GM18870 (cell line): ENCODE measurements around the gene U2SURP.
A peak's percentile ranks its signal among the peaks of the same experiment; 100 is the strongest.
"Not testable (repeated sequence)": the region's sequence is repeated elsewhere in the genome, so short reads cannot be mapped to it uniquely, and the experiment has no call there.

Experiments
- ATAC-seq: cut with Tn5 transposase; IDR thresholded peaks from one replicate; pipeline ENCODE4 v1.9.1; 2021; ENCODE audit warnings: moderate library complexity; ENCODE audit not compliant: unreplicated experiment

The U2SURP gene

DNA sequence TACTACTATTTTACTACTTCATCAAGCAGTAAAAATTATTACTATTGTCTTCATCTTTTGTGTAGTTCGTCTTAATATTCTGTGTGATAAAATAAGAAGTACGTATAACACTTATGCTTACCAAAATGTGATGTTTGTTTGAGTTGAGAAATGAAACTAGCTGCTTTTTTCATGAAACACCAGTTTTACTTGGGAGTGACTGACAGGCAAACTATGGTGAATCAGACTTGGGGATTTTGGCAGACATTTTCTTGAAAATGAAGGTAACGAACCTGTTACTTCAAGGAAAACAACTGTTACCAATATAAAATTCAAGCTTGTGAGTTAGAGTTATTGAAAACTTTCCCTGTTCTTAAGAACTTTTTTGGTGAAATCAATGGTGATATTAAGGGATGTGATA is 10.3 kb downstream of the U2SURP start:
- no peak for ATAC-seq

DNA sequence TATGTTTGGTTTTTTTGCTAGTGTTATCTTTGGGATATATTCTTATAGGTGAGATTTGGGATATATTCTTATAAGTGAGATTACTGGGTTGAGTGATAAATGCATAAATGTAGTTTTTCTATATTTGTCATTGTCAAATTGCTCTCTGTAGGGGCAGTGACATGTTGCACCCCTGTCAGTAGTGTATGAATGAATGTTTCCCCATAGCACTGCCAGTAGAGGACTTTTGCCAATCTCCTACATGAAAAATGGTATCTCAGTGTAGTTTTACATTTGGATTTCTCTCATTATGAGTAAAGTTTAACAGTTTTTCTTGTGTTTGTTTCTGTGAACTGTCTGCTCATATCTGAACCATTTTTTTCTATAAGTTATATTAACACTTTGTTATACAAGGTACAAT is 13.6 kb downstream of the U2SURP start:
- no peak for ATAC-seq

- ATAC-seq: no peak
Measured at GRCh38 chr3:143016321-143016972, 15.1 kb downstream of the U2SURP start.

DNA sequence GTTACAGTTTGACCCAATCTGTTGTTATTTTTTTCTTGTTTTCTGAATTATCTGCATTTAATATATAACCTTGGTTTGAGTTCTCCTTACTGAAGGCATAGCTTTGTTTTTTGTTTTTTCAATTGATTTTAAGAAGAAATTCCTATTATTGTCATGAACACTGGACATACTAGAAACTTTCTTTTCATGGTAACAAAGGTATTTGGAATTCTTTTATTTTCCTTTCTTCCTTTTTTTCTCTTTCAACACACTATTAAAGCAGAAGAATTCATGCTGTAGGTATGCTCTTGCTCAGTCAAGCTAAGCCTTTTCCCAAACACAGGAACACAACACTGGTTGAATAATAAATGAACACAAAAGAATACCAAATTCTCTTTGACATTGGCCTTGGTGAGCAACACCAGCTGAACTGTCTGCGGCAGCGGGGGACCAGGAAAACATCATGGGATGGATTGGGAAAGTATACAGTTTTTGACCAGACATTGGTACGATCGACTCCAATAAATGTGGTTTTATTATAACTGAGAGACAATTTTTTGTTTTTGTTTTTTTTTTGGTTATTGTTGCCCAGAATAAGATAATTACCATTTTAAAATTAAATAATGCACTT is 23.1 kb downstream of the U2SURP start:
- ATAC-seq: no peak

DNA sequence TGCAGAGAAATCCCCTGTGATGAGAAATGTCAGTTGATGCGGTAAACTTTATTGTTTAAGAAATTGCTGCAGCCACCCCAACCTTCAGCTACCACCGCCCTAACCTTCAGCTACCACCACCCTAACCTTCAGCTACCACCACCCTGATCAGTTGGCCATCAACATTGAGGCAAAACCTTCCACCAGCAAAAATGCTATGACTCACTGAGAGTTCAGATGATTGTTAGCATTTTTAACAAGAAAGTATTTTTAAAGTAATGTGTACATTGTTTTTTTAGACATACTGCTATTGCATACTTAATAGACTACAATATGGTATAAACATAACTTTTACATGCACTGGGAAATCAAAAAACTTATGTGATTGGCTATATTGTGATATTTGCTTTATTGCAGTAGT is 30.0 kb downstream of the U2SURP start:
- ATAC-seq: no peak

GRCh38 chr3:143031796-143032387 is 30.5 kb downstream of the U2SURP start:
- not testable (repeated sequence) for ATAC-seq

DNA sequence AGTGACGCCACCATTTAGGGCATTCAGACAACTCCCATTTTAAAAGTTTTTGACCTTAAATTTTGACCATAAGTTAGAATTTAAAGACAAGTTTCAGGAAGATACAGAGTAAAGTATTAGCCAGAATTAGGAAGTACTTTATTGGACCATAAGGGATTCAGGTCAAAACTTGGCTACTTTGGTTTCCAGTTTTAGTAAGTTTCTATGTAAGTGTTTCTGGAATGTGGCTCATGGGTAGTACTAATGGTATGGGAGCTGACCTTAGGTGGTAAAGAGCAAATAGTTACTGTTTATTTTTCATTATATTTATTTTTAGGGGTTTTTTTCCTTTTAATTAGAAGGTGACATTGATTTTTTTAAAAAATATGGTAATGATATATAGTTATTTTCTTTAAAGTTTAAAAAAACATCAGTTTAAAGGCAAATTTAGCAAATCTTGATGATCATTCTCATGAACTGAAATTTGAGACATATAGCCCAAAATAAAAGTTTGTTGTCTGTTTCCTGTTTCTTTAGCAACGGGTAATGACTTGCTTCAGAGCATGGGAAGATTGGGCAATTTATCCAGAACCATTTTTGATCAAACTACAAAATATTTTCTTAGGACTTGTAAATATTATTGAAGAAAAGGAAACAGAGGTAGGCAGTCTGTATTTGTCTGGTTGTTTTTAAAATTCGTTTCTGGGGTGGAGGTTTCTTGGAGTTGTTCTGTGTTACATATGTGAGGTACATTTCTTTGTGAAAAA is 34.3 kb downstream of the U2SURP start:
- no peak for ATAC-seq

DNA sequence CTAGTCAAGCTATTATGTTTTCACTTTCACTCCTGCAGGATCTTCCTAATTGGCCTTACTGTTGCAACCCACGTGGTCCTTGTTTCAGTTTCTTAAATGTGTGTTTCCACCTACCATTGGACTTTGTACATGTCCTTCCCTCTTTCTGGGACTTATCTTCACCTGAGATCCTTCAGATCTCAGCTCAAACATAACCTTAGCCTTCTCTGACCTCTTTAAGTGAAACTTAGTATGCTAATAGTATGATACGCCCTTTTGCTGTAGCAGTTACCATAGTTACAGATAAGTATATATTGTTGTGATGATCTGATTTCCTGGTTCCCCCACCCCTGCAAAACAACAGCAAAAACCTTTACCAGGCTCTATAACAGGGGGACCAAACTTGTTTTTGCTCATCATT is 35.2 kb downstream of the U2SURP start:
- no peak for ATAC-seq

- ATAC-seq: no peak
Measured at GRCh38 chr3:143037867-143038266, 36.5 kb downstream of the U2SURP start.

DNA sequence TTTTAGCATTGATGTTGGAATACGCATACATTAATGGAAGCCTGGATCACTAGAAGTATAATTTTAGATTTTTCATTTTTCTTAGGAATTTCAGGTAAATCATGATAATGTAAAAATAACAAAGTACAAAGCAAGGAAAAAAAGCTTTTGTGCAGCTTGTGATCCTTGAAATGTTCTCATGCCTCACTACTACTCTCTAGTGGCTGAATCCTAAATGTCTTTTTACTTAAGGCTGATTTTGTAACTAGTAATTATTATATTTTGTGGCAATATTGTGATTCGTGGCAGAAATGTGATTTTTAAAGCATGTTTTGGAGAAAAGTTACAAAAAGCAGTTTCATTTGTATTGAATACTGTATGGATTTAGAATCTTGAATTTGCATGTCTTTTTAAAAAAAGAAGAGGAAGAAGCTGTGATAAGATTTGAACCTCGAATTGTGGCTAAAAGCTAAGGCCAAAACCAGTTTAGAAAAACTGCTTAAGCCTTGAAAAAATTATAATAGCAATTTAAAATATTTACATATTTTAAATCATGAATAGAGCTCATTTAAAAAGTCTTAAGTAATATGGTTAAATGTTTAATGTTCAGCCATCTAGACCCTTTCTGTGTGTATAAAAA is 39.0 kb downstream of the U2SURP start:
- no peak for ATAC-seq

GRCh38 chr3:143041903-143042302 is 40.5 kb downstream of the U2SURP start:
- no peak for ATAC-seq

DNA sequence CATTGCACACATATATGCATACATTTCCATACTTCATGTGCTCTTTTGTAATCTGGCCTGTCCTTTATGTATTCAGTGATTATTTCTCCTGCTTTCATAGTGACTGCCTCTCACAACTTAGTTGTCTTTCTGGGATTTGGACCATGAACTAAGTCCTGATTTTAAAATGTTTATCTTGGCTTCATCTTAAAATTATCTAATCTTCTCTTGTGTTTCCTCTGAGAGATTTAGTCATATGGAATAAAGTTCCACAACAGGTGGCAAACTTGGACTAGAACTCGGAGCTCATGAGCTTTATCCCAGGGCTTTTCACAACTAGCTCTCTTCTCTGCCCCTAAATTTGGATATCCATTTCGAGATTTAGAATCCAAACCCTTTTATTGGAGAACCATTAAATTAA is 44.3 kb downstream of the U2SURP start:
- no peak for ATAC-seq

GRCh38 chr3:143046075-143046474 is 44.7 kb downstream of the U2SURP start:
- ATAC-seq: not testable (repeated sequence)

GRCh38 chr3:143054011-143054410 is 52.6 kb downstream of the U2SURP start:
- ATAC-seq: no peak

DNA sequence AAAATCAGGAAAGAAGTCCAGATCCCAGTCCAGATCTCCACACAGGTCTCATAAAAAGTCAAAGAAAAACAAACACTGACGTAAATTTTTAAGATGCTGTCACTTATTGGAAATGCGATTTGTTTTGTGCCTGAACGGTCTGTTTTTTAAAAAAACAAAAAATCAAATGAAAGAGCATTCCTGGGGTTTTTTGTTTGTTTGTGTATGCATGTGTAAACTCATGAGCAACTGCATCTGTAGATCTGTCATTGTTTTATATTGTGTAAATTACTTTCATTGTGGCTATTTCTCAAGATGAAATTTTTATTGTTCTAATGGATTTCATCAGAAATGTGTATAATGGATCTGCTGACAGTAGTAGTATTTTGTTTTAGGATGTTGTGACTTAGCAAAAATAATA is 55.0 kb downstream of the U2SURP start:
- no peak for ATAC-seq

DNA sequence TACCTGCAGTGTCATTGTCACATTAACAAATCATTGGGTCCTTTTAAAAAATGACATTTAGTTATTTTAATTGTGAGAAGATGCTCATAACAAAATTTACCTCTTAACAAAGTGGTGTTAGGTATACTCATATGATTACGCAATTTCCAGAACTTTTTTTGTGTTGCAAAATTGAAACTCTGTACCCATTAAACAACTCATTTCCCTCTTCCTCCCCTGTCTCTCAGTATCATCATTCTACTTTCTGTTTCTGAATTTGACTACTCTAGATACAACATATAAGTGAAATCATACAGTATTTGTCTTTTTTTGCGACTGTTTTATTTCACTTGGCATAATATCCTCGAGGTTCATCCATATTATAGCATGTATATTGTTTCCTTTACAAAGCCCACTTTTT is 59.5 kb downstream of the U2SURP start:
- peak; percentile 98 for ATAC-seq

DNA sequence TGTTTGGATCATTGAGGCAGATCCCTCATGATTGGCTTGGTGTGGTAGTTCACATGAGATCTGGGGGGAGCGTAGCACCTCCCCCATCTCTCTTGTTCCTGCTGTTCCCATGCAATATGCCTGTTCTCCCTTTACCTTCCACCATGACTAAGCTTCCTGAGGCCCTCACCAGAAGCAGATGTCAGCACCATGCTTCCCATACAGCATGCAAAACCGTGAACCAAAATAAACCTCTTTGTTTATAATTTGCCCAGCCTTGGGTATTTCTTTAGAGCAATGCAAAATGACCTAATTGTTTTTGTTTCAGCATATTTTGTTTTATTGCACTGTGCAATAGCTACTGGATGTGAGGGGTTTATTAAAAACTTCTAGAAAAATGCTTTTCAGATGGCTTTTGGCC is 61.6 kb downstream of the U2SURP start:
- no peak for ATAC-seq

DNA sequence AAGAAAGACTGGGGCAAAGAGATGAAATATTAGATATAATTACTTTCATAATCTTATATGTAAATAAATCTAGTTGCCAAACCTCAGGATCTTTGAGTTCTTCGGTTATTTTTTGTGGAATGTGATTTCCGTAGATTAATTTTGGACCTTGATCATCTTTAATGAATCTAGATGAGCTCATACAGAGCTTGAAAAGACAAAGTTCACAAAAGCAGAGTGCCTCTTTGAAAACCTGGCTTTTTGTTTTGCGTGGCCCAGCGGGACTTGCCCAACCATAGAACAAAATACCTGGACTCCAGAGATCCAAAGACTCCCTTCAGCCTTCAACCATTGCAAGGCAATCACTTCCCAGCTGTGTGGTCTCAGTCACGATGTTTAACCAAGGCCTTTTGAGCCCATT is 63.4 kb downstream of the U2SURP start:
- ATAC-seq: no peak

- no peak for ATAC-seq
Measured at GRCh38 chr3:143065364-143065763, 64.0 kb downstream of the U2SURP start.

DNA sequence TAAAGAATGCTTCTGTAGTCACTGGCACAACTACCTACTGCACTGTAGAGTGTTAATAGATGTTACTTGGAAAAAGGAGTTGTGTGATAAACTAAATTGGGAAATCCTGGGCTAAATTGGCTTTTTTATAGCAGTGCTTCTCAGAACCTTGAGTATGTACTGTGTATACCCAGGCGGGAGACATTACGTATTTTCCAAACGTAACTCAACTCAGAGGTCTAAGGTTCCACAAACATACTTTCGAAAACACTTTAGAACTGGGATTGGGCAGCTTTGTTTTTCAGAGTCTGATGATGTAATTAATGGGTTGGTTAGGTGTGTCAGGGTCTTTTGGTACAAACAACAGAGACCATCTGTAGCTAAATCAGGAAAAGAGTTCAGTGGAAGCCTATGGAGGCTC is 64.7 kb downstream of the U2SURP start:
- ATAC-seq: no peak

DNA sequence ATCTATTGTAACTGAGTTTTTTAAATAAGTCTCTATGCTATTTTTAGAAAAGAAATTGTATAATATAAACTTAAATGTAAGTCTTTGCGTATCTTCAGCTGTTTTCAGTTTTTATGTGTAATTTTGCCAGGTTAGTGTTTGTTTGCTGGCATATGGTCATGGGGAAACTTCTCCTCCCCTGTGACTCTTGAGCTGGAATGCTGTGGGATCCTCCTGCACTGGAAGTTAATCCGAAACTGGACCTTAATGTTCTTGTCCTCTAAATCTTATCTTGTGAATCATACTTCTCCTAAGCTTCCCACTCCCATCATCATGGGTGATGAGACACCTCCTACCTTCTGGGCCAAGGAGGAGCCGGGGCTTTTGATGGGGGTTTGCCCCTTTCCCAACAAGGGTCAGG is 65.8 kb downstream of the U2SURP start:
- ATAC-seq: no peak
